AG04450 (cell line): ENCODE results near the gene MACROH2A2. TPM values are rescaled to one million over a fixed set of nuclear protein-coding genes. Genes with fewer than 3 reads are reported as not detected.

Source experiments
- CTCF ChIA-PET: fragments of 300-600, 350-600 bp; formaldehyde crosslinking; extraction: SDS; loops from one replicate; lab custom pipeline; 2022; ENCODE audit warnings: antibody characterized with exemption, inconsistent platforms; lab: Charles Lee
- POLR2A ChIA-PET: fragments of 350-600 bp; formaldehyde crosslinking; extraction: SDS; loops from one replicate; lab custom pipeline; 2021; ENCODE audit warnings: antibody characterized with exemption, inconsistent platforms; lab: Yijun Ruan, JAX
- DNase-seq: peaks from one replicate; pipeline ENCODE4 v3.0.0-alpha.2; 2011; ENCODE audit warnings: low read depth, low spot score
- H3K27ac ChIP-seq: one replicate; pipeline ENCODE4 v1.5.1; 2012; ENCODE audit warnings: low read depth, low read length, control low read depth
- H3K27me3 ChIP-seq: one replicate; pipeline ENCODE4 v1.6.0; 2012; ENCODE audit warnings: low read length; ENCODE audit not compliant: control insufficient read depth, insufficient read depth
- H3K4me3 ChIP-seq: 2 replicates; pipeline ENCODE4 v1.5.1; 2011; ENCODE audit warnings: mild to moderate bottlenecking, low read depth, low read length, control low read depth
- H3K9me3 ChIP-seq: 2 replicates; pipeline ENCODE4 v1.5.1; 2012; ENCODE audit warnings: low read length; ENCODE audit not compliant: control insufficient read depth, insufficient read depth
- CTCF ChIP-seq: IDR thresholded peaks from 2 replicates; pipeline ENCODE4 v1.5.1; 2011; ENCODE audit warnings: low read depth, low read length, control low read depth, inconsistent platforms
- polyA plus RNA-seq: library from polyadenylated mRNA; depleted of rRNA; stranded (reverse); fragments of >200 nt; gene quantifications from 2 replicates; pipeline ENCODE4 v1.2.3, GENCODE V29; 2011

MACROH2A2 gene
- polyA plus RNA-seq, 1 experiment, result 21.8 TPM

- no peak for DNase-seq
- Histone ChIP-seq H3K27ac (no peak overlapping the region), H3K27me3 (no peaks in the 10 kb centered on the region), H3K9me3 (no peaks in the 10 kb centered on the region; the same call in 1 of the 2 replicates), H3K4me3 (no peak overlapping the region)
- no peak for TF ChIP-seq CTCF
- ChIA-PET CTCF (interaction anchor here (1.2 to 5.7 kb wide), 2 partner anchors 8 to 23 kb away, joined by 6 to 44 read pairs; partner anchors contain the start of gene TYSND1), POLR2A (no interaction called here)
These were observed 71.2 kb downstream of the MACROH2A2 start for GRCh38 chr10:70123817-70124216.

GRCh38 chr10:70124415-70124814 lies 71.8 kb downstream of the MACROH2A2 start:
- POLR2A ChIA-PET, result no interaction called here

GRCh38 chr10:70124918-70125317 lies 72.3 kb downstream of the MACROH2A2 start:
- H3K9me3 ChIP-seq, result no peaks in the 10 kb centered on the region; the same call in 1 of the 2 replicates
- ChIA-PET POLR2A (no interaction called here), CTCF (interaction anchor here (5.7 kb wide), 1 partner anchor 9 kb away, joined by 44 read pairs; no protein-coding TSS in a partner anchor)
- no peak overlapping the region for H3K4me3 ChIP-seq
- no peaks in the 10 kb centered on the region for H3K27me3 ChIP-seq
- no peak for DNase-seq
- no peak overlapping the region for H3K27ac ChIP-seq
- TF ChIP-seq CTCF, result no peak

More at GRCh38 chr10:70124415-70124814, 71.8 kb downstream of the MACROH2A2 start:
- Histone ChIP-seq H3K4me3 (no peak overlapping the region), H3K27me3 (no peaks in the 10 kb centered on the region), H3K27ac (no peak overlapping the region), H3K9me3 (no peaks in the 10 kb centered on the region; the same call in 1 of the 2 replicates)
- TF ChIP-seq CTCF, result no peak
- CTCF ChIA-PET, result interaction anchor here (5.7 kb wide), 1 partner anchor 8 kb away, joined by 44 read pairs; no protein-coding TSS in a partner anchor
- DNase-seq, result no peak

DNA sequence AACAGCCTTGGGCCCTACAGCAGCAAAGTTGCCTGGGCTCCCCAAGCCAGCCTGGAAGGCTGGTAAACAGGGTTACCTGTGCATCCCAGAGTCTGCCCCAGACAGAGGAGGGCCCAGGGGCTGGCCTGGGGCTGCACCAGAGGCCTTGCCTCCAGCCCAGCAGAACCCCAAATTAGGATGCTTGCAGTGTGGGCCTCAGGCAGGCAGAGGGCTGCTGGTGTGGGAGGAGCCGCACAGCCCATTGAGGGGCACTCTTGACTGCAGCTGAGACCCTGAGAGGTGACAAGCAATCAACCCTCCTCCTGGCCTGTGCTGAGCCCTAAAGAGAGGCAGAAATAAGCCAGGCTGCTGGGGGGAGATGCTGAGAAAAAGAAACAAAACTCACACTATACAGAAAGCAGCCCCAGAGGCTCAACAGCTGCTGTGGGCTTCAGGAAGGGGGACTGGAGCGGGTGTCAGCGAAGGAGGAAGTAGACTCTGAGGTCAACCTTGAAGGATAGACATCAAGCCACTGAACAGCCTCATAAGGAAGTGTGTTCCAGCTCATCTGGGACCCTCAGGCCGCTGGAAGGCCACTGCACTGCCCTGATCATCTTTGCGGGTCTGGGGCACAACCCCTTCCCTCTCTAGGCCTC lies 73.4 kb downstream of the MACROH2A2 start:
- ChIA-PET CTCF (interaction anchor here (5.7 kb wide), 1 partner anchor 10 kb away, joined by 44 read pairs; no protein-coding TSS in a partner anchor), POLR2A (no interaction called here)

More for the DNA sequence above, 73.4 kb downstream of the MACROH2A2 start:
- no peaks in the 10 kb centered on the region; the same call in 1 of the 2 replicates for H3K9me3 ChIP-seq
- TF ChIP-seq CTCF, result no peak
- H3K4me3 ChIP-seq, result no peak overlapping the region
- no peak for DNase-seq
- no peak overlapping the region for H3K27ac ChIP-seq
- no peaks in the 10 kb centered on the region for H3K27me3 ChIP-seq
